Inflammatory macrophage treated with lipopolysaccharide for 4 hours (primary cell): ENCODE results near the gene PHACTR1.
A peak's percentile ranks its signal among the peaks of the same experiment; 100 is the strongest.

ENCODE experiments used
- DNase-seq: peaks from one replicate; pipeline ENCODE4 v3.0.0-alpha.2; 2020

The PHACTR1 gene

GRCh38 chr6:13172291-13172690 lies 455.7 kb downstream of the PHACTR1 start:
- DNase-seq: no peak

GRCh38 chr6:13175087-13175486 lies 458.5 kb downstream of the PHACTR1 start:
- no peak for DNase-seq

- DNase-seq: no peak
Measured at GRCh38 chr6:13175759-13176158, 459.2 kb downstream of the PHACTR1 start.

- DNase-seq: no peak
Measured at GRCh38 chr6:13177664-13178063, 461.1 kb downstream of the PHACTR1 start.

- peak; percentile 10 for DNase-seq
Measured at GRCh38 chr6:13178107-13178506, 461.5 kb downstream of the PHACTR1 start.

GRCh38 chr6:13180538-13180937 lies 464.0 kb downstream of the PHACTR1 start:
- no peak for DNase-seq

- no peak for DNase-seq
Measured at GRCh38 chr6:13181393-13181792, 464.8 kb downstream of the PHACTR1 start.

GRCh38 chr6:13183415-13184088 lies 467.0 kb downstream of the PHACTR1 start:
- no peak for DNase-seq

- no peak for DNase-seq
Measured at GRCh38 chr6:13184089-13184468, 467.5 kb downstream of the PHACTR1 start.

- no peak for DNase-seq
Measured at GRCh38 chr6:13184547-13184946, 468.0 kb downstream of the PHACTR1 start.

- DNase-seq: no peak
Measured at GRCh38 chr6:13186861-13187260, 470.3 kb downstream of the PHACTR1 start.

- DNase-seq: no peak
Measured at GRCh38 chr6:13187692-13188091, 471.1 kb downstream of the PHACTR1 start.

- DNase-seq: no peak
Measured at GRCh38 chr6:13188306-13188705, 471.7 kb downstream of the PHACTR1 start.

GRCh38 chr6:13189710-13190109 lies 473.1 kb downstream of the PHACTR1 start:
- DNase-seq: no peak

- DNase-seq: no peak
Measured at GRCh38 chr6:13190376-13190775, 473.8 kb downstream of the PHACTR1 start.

- no peak for DNase-seq
Measured at GRCh38 chr6:13191461-13191860, 474.9 kb downstream of the PHACTR1 start.

GRCh38 chr6:13194852-13195251 lies 478.3 kb downstream of the PHACTR1 start:
- DNase-seq: peak; percentile 77

- DNase-seq: no peak
Measured at GRCh38 chr6:13195803-13196202, 479.2 kb downstream of the PHACTR1 start.

GRCh38 chr6:13198168-13198567 lies 481.6 kb downstream of the PHACTR1 start:
- DNase-seq: no peak

GRCh38 chr6:13201336-13201735 lies 484.8 kb downstream of the PHACTR1 start:
- DNase-seq: no peak

- peak; percentile 72 for DNase-seq
Measured at GRCh38 chr6:13203145-13203544, 486.6 kb downstream of the PHACTR1 start.

- DNase-seq: no peak
Measured at GRCh38 chr6:13205106-13205505, 488.5 kb downstream of the PHACTR1 start.

- DNase-seq: no peak
Measured at GRCh38 chr6:13212096-13212495, 495.5 kb downstream of the PHACTR1 start.

GRCh38 chr6:13212538-13212937 lies 496.0 kb downstream of the PHACTR1 start:
- DNase-seq: no peak

GRCh38 chr6:13215390-13215789 lies 498.8 kb downstream of the PHACTR1 start:
- DNase-seq: no peak
